Mesenchymal stem cell (in vitro differentiated cells and primary cell): ENCODE data around the gene UBE2G1.
A peak's percentile ranks its signal among the peaks of the same experiment; 100 is the strongest.

ENCODE experiments used
- DNase-seq: peaks from one replicate; pipeline ENCODE4 v3.0.0-alpha.2; 2013
- H2AFZ ChIP-seq: one replicate; pipeline ENCODE4 v1.6.1; 2013; ENCODE audit warnings: low read depth, mild to moderate bottlenecking, control low read depth, inconsistent platforms, low read length, moderate library complexity
- H2AK5ac ChIP-seq: 2 replicates; pipeline ENCODE4 v1.6.1; 2013; ENCODE audit warnings: low read length, moderate library complexity, mild to moderate bottlenecking, inconsistent platforms; ENCODE audit not compliant: severe bottlenecking
- H2BK120ac ChIP-seq: one replicate; pipeline ENCODE4 v1.6.1; 2013; ENCODE audit warnings: low read depth, mild to moderate bottlenecking, inconsistent platforms, low read length, moderate library complexity
- H2BK12ac ChIP-seq, 2 experiments: one replicate each; pipeline ENCODE4 v1.6.1; 2013; ENCODE audit warnings: inconsistent platforms in 2 of 2, low read length in 2 of 2, mild to moderate bottlenecking in 2 of 2, moderate library complexity in 2 of 2, control low read depth in 1 of 2
- H2BK15ac ChIP-seq: one replicate; pipeline ENCODE4 v1.6.1; 2013; ENCODE audit warnings: mild to moderate bottlenecking, low read depth, inconsistent platforms; ENCODE audit not compliant: poor library complexity, severe bottlenecking
- H2BK5ac ChIP-seq: 2 replicates; pipeline ENCODE4 v1.6.1; 2013; ENCODE audit warnings: low read depth, mild to moderate bottlenecking, low read length, control low read depth, inconsistent platforms; ENCODE audit not compliant: poor library complexity, severe bottlenecking
- H3K14ac ChIP-seq, 2 experiments: one replicate each; pipeline ENCODE4 v1.6.1; 2013; ENCODE audit warnings: inconsistent platforms in 2 of 2, low read length in 2 of 2, control low read depth in 1 of 2, mild to moderate bottlenecking in 1 of 2, moderate library complexity in 1 of 2
- H3K18ac ChIP-seq, 2 experiments: one replicate each; pipeline ENCODE4 v1.6.1; 2013; ENCODE audit warnings: inconsistent platforms in 2 of 2, low read length in 2 of 2, control low read depth in 1 of 2, low read depth in 1 of 2, mild to moderate bottlenecking in 1 of 2
- H3K23ac ChIP-seq, 2 experiments: one replicate each; pipeline ENCODE4 v1.6.1; 2013; ENCODE audit warnings: inconsistent platforms in 2 of 2, low read length in 2 of 2, mild to moderate bottlenecking in 2 of 2, moderate library complexity in 2 of 2, control low read depth in 1 of 2
- H3K27ac ChIP-seq: 2 replicates; pipeline ENCODE4 v1.5.1; 2013; ENCODE audit warnings: mild to moderate bottlenecking, moderate library complexity, low read length, control low read depth, inconsistent platforms; ENCODE audit not compliant: poor library complexity, severe bottlenecking
- H3K27me3 ChIP-seq, 2 experiments: 2 replicates each; pipeline versions ENCODE4 v1.6.1 to v1.7.0; 2013; ENCODE audit warnings: low read length in 2 of 2, mild to moderate bottlenecking in 2 of 2, moderate library complexity in 2 of 2, control low read depth in 1 of 2, inconsistent platforms in 1 of 2; ENCODE audit not compliant: control insufficient read depth in 1 of 2, insufficient read depth in 1 of 2
- H3K36me3 ChIP-seq, 2 experiments: 2 replicates each; pipeline versions ENCODE4 v1.6.1 to v1.7.0; 2013; ENCODE audit warnings: low read length in 2 of 2, control low read depth in 1 of 2, inconsistent platforms in 1 of 2, low read depth in 1 of 2, mild to moderate bottlenecking in 1 of 2; ENCODE audit not compliant: insufficient read depth in 2 of 2, control insufficient read depth in 1 of 2
- H3K4ac ChIP-seq, 2 experiments: one replicate each; pipeline ENCODE4 v1.6.1; 2013; ENCODE audit warnings: inconsistent platforms in 2 of 2, low read length in 2 of 2, mild to moderate bottlenecking in 2 of 2, moderate library complexity in 2 of 2, control low read depth in 1 of 2, low read depth in 1 of 2
- H3K4me1 ChIP-seq: 2 replicates; pipeline ENCODE4 v1.6.1; 2013; ENCODE audit warnings: low read depth, low read length, control low read depth; ENCODE audit not compliant: control insufficient read depth, insufficient read depth
- H3K4me2 ChIP-seq: 2 replicates; pipeline ENCODE4 v1.6.1; 2013; ENCODE audit warnings: low read length, mild to moderate bottlenecking, inconsistent platforms; ENCODE audit not compliant: poor library complexity, severe bottlenecking
- H3K4me3 ChIP-seq, 2 experiments: 2 replicates each; pipeline versions ENCODE4 v1.5.1 to v1.7.0; 2013; ENCODE audit warnings: low read length in 2 of 2, mild to moderate bottlenecking in 2 of 2, control low read depth in 1 of 2, low read depth in 1 of 2; ENCODE audit not compliant: insufficient read depth in 1 of 2
- H3K79me1 ChIP-seq: replicated peaks from 2 replicates; pipeline ENCODE4 v1.6.1; 2013; ENCODE audit warnings: mild to moderate bottlenecking, control low read depth, low read length, inconsistent platforms; ENCODE audit not compliant: poor library complexity, severe bottlenecking
- H3K9ac ChIP-seq: 2 replicates; pipeline ENCODE4 v1.7.0; 2013; ENCODE audit warnings: mild to moderate bottlenecking, low read length, moderate library complexity
- H3K9me3 ChIP-seq: 2 replicates; pipeline ENCODE4 v1.7.0; 2013; ENCODE audit warnings: mild to moderate bottlenecking, low read length; ENCODE audit not compliant: control insufficient read depth
- H4K8ac ChIP-seq: one replicate; pipeline ENCODE4 v1.6.1; 2013; ENCODE audit warnings: inconsistent platforms, mild to moderate bottlenecking, low read length, moderate library complexity
- H4K91ac ChIP-seq: one replicate; pipeline ENCODE4 v1.6.1; 2013; ENCODE audit warnings: mild to moderate bottlenecking, low read length, inconsistent platforms
- WGBS: methylation state at CpG from one replicate; pipeline ENCODE4 v1.1.7; 2013; ENCODE audit warnings: mixed read lengths; 5-methylcytosine and 5-hydroxymethylcytosine counted together

Gene UBE2G1

GRCh38 chr17:4247971-4248388 lies 118.5 kb downstream of the UBE2G1 start:
- Histone ChIP-seq H2AFZ (no peak overlapping the region), H3K4ac (no peak overlapping the region), H3K23ac (no peak overlapping the region), H3K27me3 (no peaks in the 10 kb centered on the region), H3K18ac (no peak overlapping the region), H2AK5ac (no peak overlapping the region), H4K8ac (no peak overlapping the region), H3K14ac (peak overlapping the region in 1 of 2 experiments; percentile 26), H2BK120ac (no peak overlapping the region), H3K79me1 (peaks cover 19% of the 10 kb centered on the region), H3K4me2 (no peak overlapping the region), H3K36me3 (peaks cover 7 to 13% of the 10 kb centered on the region in 2 experiments), H3K4me3 (no peak overlapping the region), H2BK12ac (no peak overlapping the region), H3K9me3 (no peaks in the 10 kb centered on the region), H4K91ac (no peak overlapping the region), H3K4me1 (peaks cover 5% of the 10 kb centered on the region), H3K9ac (no peak overlapping the region), H2BK5ac (no peak overlapping the region), H2BK15ac (no peak overlapping the region), H3K27ac (no peak overlapping the region)
- 87% methylated on average over 11 of the region's 11 CpGs for WGBS
- no peak for DNase-seq

- Histone ChIP-seq H4K91ac (no peak overlapping the region), H3K79me1 (peaks cover 19% of the 10 kb centered on the region), H3K27ac (no peak overlapping the region), H2BK12ac (no peak overlapping the region), H3K27me3 (no peaks in the 10 kb centered on the region), H4K8ac (no peak overlapping the region), H2BK120ac (no peak overlapping the region), H3K4me2 (no peak overlapping the region), H3K9me3 (no peaks in the 10 kb centered on the region), H2AK5ac (no peak overlapping the region), H2BK5ac (no peak overlapping the region), H3K18ac (peak overlapping the region in 1 of 2 experiments; percentile 22), H3K23ac (peak overlapping the region in 1 of 2 experiments; percentile 24), H2AFZ (no peak overlapping the region), H3K36me3 (peaks cover 7 to 14% of the 10 kb centered on the region in 2 experiments), H3K4me1 (peaks cover 5% of the 10 kb centered on the region), H3K4ac (no peak overlapping the region), H3K14ac (no peak overlapping the region), H2BK15ac (no peak overlapping the region), H3K9ac (peak overlapping the region; percentile 12), H3K4me3 (no peak overlapping the region)
- 72% methylated on average over 5 of the region's 5 CpGs for WGBS
- DNase-seq: no peak
Observed at GRCh38 chr17:4247361-4247970, 119.0 kb downstream of the UBE2G1 start.

- Histone ChIP-seq H4K91ac (no peak overlapping the region), H3K4me3 (no peak overlapping the region)
- WGBS: 98% methylated on average over 4 of the region's 5 CpGs
Observed at GRCh38 chr17:4246674-4247073, 119.8 kb downstream of the UBE2G1 start.

GRCh38 chr17:4241535-4241934 lies 124.9 kb downstream of the UBE2G1 start:
- H4K91ac ChIP-seq: no peak overlapping the region
- peaks cover 31% of the 10 kb centered on the region for H3K79me1 ChIP-seq
- no peaks in the 10 kb centered on the region for H3K4me1 ChIP-seq
- no peak overlapping the region for H3K18ac ChIP-seq
- H3K36me3 ChIP-seq: peaks cover 26 to 44% of the 10 kb centered on the region in 2 experiments
- no peak overlapping the region for H3K27ac ChIP-seq
- no peak overlapping the region for H2BK120ac ChIP-seq
- DNase-seq: no peak
- H4K8ac ChIP-seq: no peak overlapping the region
- H3K27me3 ChIP-seq: no peaks in the 10 kb centered on the region
- no peak overlapping the region for H3K23ac ChIP-seq
- H2BK12ac ChIP-seq: no peak overlapping the region
- H2BK15ac ChIP-seq: no peak overlapping the region
- H3K9me3 ChIP-seq: no peaks in the 10 kb centered on the region
- no peak overlapping the region for H3K9ac ChIP-seq
- no peak overlapping the region for H3K4me2 ChIP-seq
- no peak overlapping the region for H3K14ac ChIP-seq
- no peak overlapping the region for H2AFZ ChIP-seq
- no peak overlapping the region for H2AK5ac ChIP-seq
- H3K4me3 ChIP-seq: no peak overlapping the region
- H2BK5ac ChIP-seq: no peak overlapping the region
- WGBS: 97% methylated on average over 11 of the region's 11 CpGs
- H3K4ac ChIP-seq: no peak overlapping the region

More at GRCh38 chr17:4246674-4247073, 119.8 kb downstream of the UBE2G1 start:
- no peak overlapping the region for H2BK120ac ChIP-seq
- H2AK5ac ChIP-seq: no peak overlapping the region
- no peak for DNase-seq
- no peak overlapping the region for H3K27ac ChIP-seq
- H3K23ac ChIP-seq: no peak overlapping the region
- no peak overlapping the region for H3K4me2 ChIP-seq
- no peak overlapping the region for H3K18ac ChIP-seq
- no peaks in the 10 kb centered on the region for H3K9me3 ChIP-seq
- peaks cover 5% of the 10 kb centered on the region for H3K4me1 ChIP-seq
- peaks cover 18% of the 10 kb centered on the region for H3K79me1 ChIP-seq
- H3K14ac ChIP-seq: no peak overlapping the region
- no peak overlapping the region for H3K9ac ChIP-seq
- no peak overlapping the region for H2BK12ac ChIP-seq
- peaks cover 11 to 22% of the 10 kb centered on the region in 2 experiments for H3K36me3 ChIP-seq
- no peak overlapping the region for H2BK5ac ChIP-seq
- no peak overlapping the region for H2BK15ac ChIP-seq
- no peak overlapping the region for H3K4ac ChIP-seq
- no peak overlapping the region for H2AFZ ChIP-seq
- H3K27me3 ChIP-seq: no peaks in the 10 kb centered on the region
- no peak overlapping the region for H4K8ac ChIP-seq
